Gastrocnemius medialis (tissue), 4 donors: ENCODE results near the gene TRNP1.

Source experiments
- CTCF ChIP-seq, 5 experiments: fragments of 450-650 bp in 3 of 5; fragments of 200-600 bp in 2 of 5; sonication (generic) in 2 of 5; IDR thresholded peaks in 4 of 5; conservative IDR thresholded peaks in 1 of 5; 1 replicate in 4 of 5; 2 replicates in 1 of 5; pipeline ENCODE4 v1.5.1; 2016 to 2019; ENCODE audit warnings: antibody characterized with exemption in 5 of 5, mild to moderate bottlenecking in 3 of 5, moderate library complexity in 3 of 5
- POLR2A ChIP-seq, 2 donors: fragments of 450-650 bp; IDR thresholded peaks; one replicate each; pipeline ENCODE4 v1.6.1; 2017; ENCODE audit warnings: antibody characterized with exemption in 2 of 2, mild to moderate bottlenecking in 2 of 2, moderate library complexity in 2 of 2

GRCh38 chr1:27047914-27048313 is 54.4 kb downstream of the TRNP1 start:
- TF ChIP-seq CTCF (IDR thresholded peaks at IDR 0.05 in 4 of 5, conservative IDR thresholded peaks at IDR 0.05 in 1 of 5) (no peak), POLR2A (IDR thresholded peaks at IDR 0.05) (no peak)
